Caco-2 (cell line): ENCODE data around the gene GLB1L. TPM values are rescaled to one million over a fixed set of nuclear protein-coding genes. Genes with fewer than 3 reads are reported as not detected.

Experiments
- BruUV-seq: library from RNA; stranded (reverse); fragments of 400-500 nt; replicated peaks from 2 replicates; lab custom pipeline; 2021; lab: Mats Ljungman, UMichigan
- CTCF ChIA-PET: fragments of 300-600 bp; sonication (Branson Sonifier 250); formaldehyde crosslinking; loops from one replicate; lab custom pipeline; 2022; ENCODE audit warnings: antibody characterized with exemption; lab: Charles Lee
- POLR2A ChIA-PET: fragments of 300-600 bp; sonication (Branson Sonifier 250); formaldehyde crosslinking; loops from one replicate; lab custom pipeline; 2022; ENCODE audit warnings: antibody characterized with exemption; lab: Charles Lee
- DNase-seq, 2 experiments: peaks; one replicate each; pipeline versions ENCODE4 v3.0.0 to v3.0.0-alpha.2; 2020 to 2022
- H3K27me3 ChIP-seq: replicated peaks from 2 replicates; pipeline ENCODE4 v1.6.0; 2011; ENCODE audit warnings: low read length; ENCODE audit not compliant: control insufficient read depth, insufficient read depth
- H3K36me3 ChIP-seq: 2 replicates; pipeline ENCODE4 v1.5.1; 2011; ENCODE audit warnings: low read length; ENCODE audit not compliant: control insufficient read depth, insufficient read depth
- H3K4me1 ChIP-seq: fragments of 250-450 bp; sonication (Bioruptor Pico); 2 replicates; pipeline ENCODE4 v1.5.1; 2020; ENCODE audit warnings: mild to moderate bottlenecking
- H3K4me3 ChIP-seq: 2 replicates; pipeline ENCODE4 v1.5.1; 2011; ENCODE audit warnings: low read depth, mild to moderate bottlenecking, control low read depth, low read length
- H3K9me3 ChIP-seq: fragments of 250-450 bp; sonication (Bioruptor Pico); 2 replicates; pipeline ENCODE4 v1.5.1; 2020; ENCODE audit warnings: mild to moderate bottlenecking, moderate library complexity
- H3K27ac Mint-ChIP-seq: one replicate; pipeline ENCODE4 v1.8.0; 2022; ENCODE audit warnings: mixed read lengths; ENCODE audit not compliant: unreplicated experiment
- H3K27me3 Mint-ChIP-seq: one replicate; pipeline ENCODE4 v1.8.0; 2022; ENCODE audit warnings: mixed read lengths; ENCODE audit not compliant: insufficient read depth, unreplicated experiment
- H3K36me3 Mint-ChIP-seq: one replicate; pipeline ENCODE4 v1.8.0; 2022; ENCODE audit warnings: mild to moderate bottlenecking, mixed read lengths; ENCODE audit not compliant: insufficient read depth, unreplicated experiment
- H3K4me1 Mint-ChIP-seq: one replicate; pipeline ENCODE4 v1.8.0; 2022; ENCODE audit warnings: low read depth, mixed read lengths; ENCODE audit not compliant: unreplicated experiment
- H3K4me3 Mint-ChIP-seq: one replicate; pipeline ENCODE4 v1.8.0; 2022; ENCODE audit warnings: mild to moderate bottlenecking, moderate library complexity, mixed read lengths; ENCODE audit not compliant: unreplicated experiment
- H3K9me3 Mint-ChIP-seq: one replicate; pipeline ENCODE4 v1.8.0; 2022; ENCODE audit warnings: mixed read lengths; ENCODE audit not compliant: unreplicated experiment
- intact Hi-C: fragments of 100-400 bp; cut with micrococcal nuclease; formaldehyde crosslinking; loops from one replicate; pipeline ENCODE4 v1.10.0; 2022; ENCODE audit not compliant: unreplicated experiment
- total RNA-seq: library from RNA; stranded (reverse); gene quantifications from 2 replicates; pipeline ENCODE4 v1.2.3, GENCODE V29; 2022
- TF ChIP-seq, protein P1 (sequence below), 2 experiments: fragments of 200-600 bp in 1 of 2; IDR thresholded peaks; 1 replicate in 1 of 2; 2 replicates in 1 of 2; pipeline versions ENCODE4 v1.5.1 to v1.8.0; 2011 to 2022; ENCODE audit warnings: antibody characterized with exemption in 1 of 2, control low read depth in 1 of 2, inconsistent platforms in 1 of 2, low read depth in 1 of 2, low read length in 1 of 2, mild to moderate bottlenecking in 1 of 2, moderate library complexity in 1 of 2; ENCODE audit not compliant: insufficient read depth in 1 of 2, severe bottlenecking in 1 of 2, unreplicated experiment in 1 of 2

GLB1L gene
- total RNA-seq, 1 experiment from 2014 or later = 3.3 TPM

DNA sequence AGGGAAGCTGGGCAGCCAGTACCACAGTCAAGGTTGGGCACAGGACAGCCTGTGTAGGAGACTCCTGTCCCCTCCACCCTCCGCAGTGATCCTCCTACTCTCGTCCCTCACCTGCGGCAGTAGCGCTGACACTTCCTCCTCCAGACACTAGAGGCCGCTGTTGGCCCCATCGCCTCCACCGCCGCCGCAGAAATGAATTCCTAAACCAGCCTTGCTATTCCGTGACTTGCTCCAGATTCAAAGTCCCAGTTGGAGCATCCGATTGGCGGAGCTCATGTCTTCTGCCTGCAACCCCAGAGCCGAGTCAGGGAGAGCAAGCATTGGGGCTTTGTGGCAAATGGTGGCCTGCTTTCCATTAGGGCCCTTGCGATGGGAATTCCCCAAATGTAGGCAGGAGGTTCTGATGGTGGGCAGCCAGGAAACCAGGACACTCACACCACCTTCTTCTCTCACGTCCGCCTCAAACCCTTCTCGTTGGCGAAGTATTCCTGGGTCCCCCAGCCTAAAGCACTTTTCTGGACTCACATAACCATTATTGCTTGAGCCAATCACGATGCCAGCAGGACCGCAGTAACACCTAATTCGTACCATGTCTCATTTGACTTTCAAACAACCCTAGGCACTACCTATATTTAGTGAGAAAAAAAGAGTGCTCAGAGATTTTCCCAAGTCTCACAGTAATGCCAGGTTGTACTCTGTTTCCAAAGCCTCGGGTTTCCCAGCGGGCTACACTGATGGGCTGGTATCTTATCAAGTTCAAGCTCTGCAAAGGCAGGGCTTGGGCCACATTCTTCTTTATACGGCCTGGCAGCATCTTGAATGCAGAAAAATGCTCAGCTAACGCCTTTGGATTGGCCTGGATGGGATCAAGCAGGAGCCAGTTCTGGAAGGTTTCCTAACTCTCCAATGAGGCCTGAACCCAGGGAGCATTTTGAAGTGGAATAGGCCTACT, 32.7 kb upstream of the GLB1L start:
- Mint-ChIP-seq H3K27ac (peak overlapping the region; percentile 98), H3K4me1 (peaks cover 13% of the 10 kb centered on the region), H3K4me3 (peak overlapping the region; percentile 98), H3K27me3 (no peaks in the 10 kb centered on the region), H3K36me3 (peaks cover 12% of the 10 kb centered on the region), H3K9me3 (no peaks in the 10 kb centered on the region)
- DNase-seq = peak; percentile 83 to 90
- ChIA-PET POLR2A (interaction anchor here (0.6 to 1.5 kb wide), 12 partner anchors 14 to 709 kb away, joined by 3 to 18 read pairs (median 4); partner anchors contain the start of genes CNPPD1, DNPEP and TUBA4A), CTCF (interaction anchor here (0.5 to 5.8 kb wide), 18 partner anchors 8 to 381 kb away, joined by 3 to 92 read pairs (median 5); partner anchors contain the start of genes CNPPD1, DNPEP, GLB1L and STK16)
- TF ChIP-seq, protein P1, sequence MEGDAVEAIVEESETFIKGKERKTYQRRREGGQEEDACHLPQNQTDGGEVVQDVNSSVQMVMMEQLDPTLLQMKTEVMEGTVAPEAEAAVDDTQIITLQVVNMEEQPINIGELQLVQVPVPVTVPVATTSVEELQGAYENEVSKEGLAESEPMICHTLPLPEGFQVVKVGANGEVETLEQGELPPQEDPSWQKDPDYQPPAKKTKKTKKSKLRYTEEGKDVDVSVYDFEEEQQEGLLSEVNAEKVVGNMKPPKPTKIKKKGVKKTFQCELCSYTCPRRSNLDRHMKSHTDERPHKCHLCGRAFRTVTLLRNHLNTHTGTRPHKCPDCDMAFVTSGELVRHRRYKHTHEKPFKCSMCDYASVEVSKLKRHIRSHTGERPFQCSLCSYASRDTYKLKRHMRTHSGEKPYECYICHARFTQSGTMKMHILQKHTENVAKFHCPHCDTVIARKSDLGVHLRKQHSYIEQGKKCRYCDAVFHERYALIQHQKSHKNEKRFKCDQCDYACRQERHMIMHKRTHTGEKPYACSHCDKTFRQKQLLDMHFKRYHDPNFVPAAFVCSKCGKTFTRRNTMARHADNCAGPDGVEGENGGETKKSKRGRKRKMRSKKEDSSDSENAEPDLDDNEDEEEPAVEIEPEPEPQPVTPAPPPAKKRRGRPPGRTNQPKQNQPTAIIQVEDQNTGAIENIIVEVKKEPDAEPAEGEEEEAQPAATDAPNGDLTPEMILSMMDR (IDR thresholded peaks at IDR 0.05; ENCODE audit: insufficient read depth in 1 of 2, low read depth in 1 of 2, low read length in 1 of 2, severe bottlenecking in 1 of 2, unreplicated experiment in 1 of 2) = peak; percentile 92 to 96
- intact Hi-C loops = loop anchor here (1.0 to 5.0 kb wide), 2 partner anchors 17 to 101 kb away; partner anchors contain the start of genes CNPPD1 and RETREG2
- Histone ChIP-seq H3K9me3 (no peaks in the 10 kb centered on the region), H3K4me1 (peaks cover 37% of the 10 kb centered on the region), H3K36me3 (peaks cover 3% of the 10 kb centered on the region), H3K27me3 (no peaks in the 10 kb centered on the region), H3K4me3 (peak overlapping the region; percentile 85)
- BruUV-seq = no TSS peak

DNA sequence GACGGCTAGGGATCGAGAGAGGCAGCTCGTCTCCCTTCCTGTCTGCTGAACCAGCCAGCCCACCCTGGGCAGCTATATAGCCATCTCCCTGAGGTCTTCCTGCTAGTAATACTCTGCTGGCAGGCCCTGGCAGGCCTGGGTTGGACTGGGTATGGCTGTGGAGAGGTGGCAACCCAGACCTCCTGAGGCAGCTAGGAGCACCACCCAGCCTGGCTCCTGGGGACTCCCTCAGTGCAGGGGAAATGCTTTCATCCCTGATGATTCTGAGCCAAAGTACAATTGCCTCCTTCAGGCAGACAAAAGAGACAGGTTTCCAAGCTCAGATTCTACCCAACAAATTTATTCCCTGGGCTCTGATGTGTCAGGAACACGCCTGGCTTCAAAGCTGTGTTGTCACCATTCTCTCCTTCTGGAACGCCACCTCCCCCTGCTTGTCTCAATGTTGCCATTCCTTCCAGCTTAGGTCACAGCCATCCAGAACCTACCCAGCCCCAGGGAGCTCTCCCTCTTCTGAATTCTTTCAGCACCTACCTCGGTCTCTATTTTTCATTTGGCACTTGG, 29.2 kb upstream of the GLB1L start:
- CTCF ChIA-PET = interaction anchor here (0.6 to 1.6 kb wide), 9 partner anchors 14 to 200 kb away, joined by 3 to 29 read pairs (median 3); partner anchors contain the start of gene TUBA4A
- Histone ChIP-seq H3K4me3 (no peak overlapping the region), H3K36me3 (no peaks in the 10 kb centered on the region), H3K27me3 (no peaks in the 10 kb centered on the region), H3K4me1 (peaks cover 37% of the 10 kb centered on the region), H3K9me3 (no peaks in the 10 kb centered on the region)
- BruUV-seq = no TSS peak
- intact Hi-C loops = no loop called here
- TF ChIP-seq, protein P1 (IDR thresholded peaks at IDR 0.05; ENCODE audit: insufficient read depth in 1 of 2, low read depth in 1 of 2, low read length in 1 of 2, severe bottlenecking in 1 of 2, unreplicated experiment in 1 of 2) = no peak
- H3K27me3 Mint-ChIP-seq = no peaks in the 10 kb centered on the region
- DNase-seq = peak; percentile 72
- no peaks in the 10 kb centered on the region for H3K9me3 Mint-ChIP-seq
- H3K27ac Mint-ChIP-seq = peak overlapping the region; percentile 82
- H3K36me3 Mint-ChIP-seq = peaks cover 7% of the 10 kb centered on the region
- H3K4me1 Mint-ChIP-seq = peaks cover 11% of the 10 kb centered on the region
- POLR2A ChIA-PET = interaction anchor here (0.6 to 1.7 kb wide), 5 partner anchors 13 to 57 kb away, joined by 3 to 7 read pairs (median 4); partner anchors contain the start of gene TUBA4A
- H3K4me3 Mint-ChIP-seq = peak overlapping the region; percentile 23

DNA sequence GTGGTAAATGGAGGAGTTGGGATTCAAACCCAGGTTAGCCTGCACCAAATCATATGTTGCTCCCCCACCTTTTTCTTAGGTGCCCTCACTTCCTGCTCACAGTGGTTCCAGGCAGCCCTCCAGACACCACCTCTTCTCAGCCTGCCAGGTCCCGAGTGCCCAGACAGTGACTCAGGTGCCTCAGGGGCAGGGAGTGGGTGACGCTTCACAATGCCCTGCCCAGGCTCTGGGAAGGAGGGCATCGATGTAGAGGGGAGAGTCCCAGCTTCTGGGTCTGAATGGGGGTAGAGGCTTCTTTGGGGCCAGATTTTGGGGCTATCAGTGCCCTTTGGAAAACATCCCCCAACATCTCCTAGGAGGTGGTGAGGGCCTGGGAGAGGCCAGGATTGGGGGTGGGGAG, 28.7 kb upstream of the GLB1L start:
- peaks cover 37% of the 10 kb centered on the region for H3K4me1 ChIP-seq
- no peak overlapping the region for H3K4me3 ChIP-seq
- intact Hi-C loops = no loop called here

More for the DNA sequence above, 28.7 kb upstream of the GLB1L start:
- H3K4me1 Mint-ChIP-seq = peaks cover 11% of the 10 kb centered on the region
- no peaks in the 10 kb centered on the region for H3K36me3 ChIP-seq
- TF ChIP-seq, protein P1 (IDR thresholded peaks at IDR 0.05; ENCODE audit: insufficient read depth in 1 of 2, low read depth in 1 of 2, low read length in 1 of 2, severe bottlenecking in 1 of 2, unreplicated experiment in 1 of 2) = no peak
- no peak for DNase-seq
- peaks cover 4% of the 10 kb centered on the region for H3K36me3 Mint-ChIP-seq
- peak overlapping the region; percentile 82 for H3K27ac Mint-ChIP-seq
- no peak overlapping the region for H3K4me3 Mint-ChIP-seq
- ChIA-PET POLR2A (interaction anchor here (0.6 to 1.7 kb wide), 4 partner anchors 13 to 56 kb away, joined by 3 to 7 read pairs (median 4); no protein-coding TSS in a partner anchor), CTCF (interaction anchor here (0.6 to 1.6 kb wide), 8 partner anchors 20 to 200 kb away, joined by 3 to 29 read pairs (median 4); partner anchors contain the start of gene TUBA4A)
- no peaks in the 10 kb centered on the region for H3K27me3 Mint-ChIP-seq
- no peaks in the 10 kb centered on the region for H3K9me3 ChIP-seq
- no peaks in the 10 kb centered on the region for H3K27me3 ChIP-seq
- no peaks in the 10 kb centered on the region for H3K9me3 Mint-ChIP-seq
- no TSS peak for BruUV-seq
